PC-9 (cell line): ENCODE results near the gene PNLIP.

Experiments used
- CTCF ChIP-seq: fragments of 200-600 bp; sonication (generic); conservative IDR thresholded peaks from 2 replicates; pipeline ENCODE4 v1.6.1; 2017; ENCODE audit warnings: mixed run types, antibody characterized with exemption, mild to moderate bottlenecking, moderate library complexity
- EZH2 ChIP-seq: fragments of 200-600 bp; sonication (generic); IDR thresholded peaks from 2 replicates; pipeline ENCODE4 v1.8.0; 2017; ENCODE audit warnings: antibody characterized with exemption, low read depth

DNA sequence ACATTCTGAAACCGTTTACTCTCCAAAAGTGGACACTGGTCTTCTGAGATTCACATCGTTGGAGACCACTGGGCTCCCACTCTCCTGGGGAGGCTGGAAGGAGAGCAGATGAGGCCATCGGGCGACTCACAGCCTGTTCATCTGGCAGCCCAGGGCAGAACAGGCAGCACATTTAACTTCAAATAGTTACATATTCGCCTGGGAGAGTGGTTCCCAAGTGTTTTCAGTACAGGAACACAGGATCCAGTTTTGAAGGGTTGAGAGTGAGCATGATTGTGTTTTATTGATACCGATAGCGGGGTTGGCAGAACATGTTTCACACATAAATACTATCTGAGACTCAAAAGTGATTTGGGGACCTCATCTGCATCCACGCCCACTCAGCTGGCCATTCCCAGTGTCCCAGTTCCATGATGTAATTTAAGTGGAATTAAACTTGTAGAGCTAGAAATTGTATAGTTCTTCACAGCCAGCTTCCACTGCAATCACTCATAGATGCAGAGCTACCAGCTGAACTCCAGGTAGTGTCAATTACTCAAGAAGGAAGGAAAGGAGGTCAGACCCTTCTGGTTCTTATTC is 22.8 kb upstream of the PNLIP start:
- TF ChIP-seq CTCF (no peak), EZH2 (no peak)
